Endodermal cell (in vitro differentiated cells): ENCODE data around the gene TBC1D16. TPM values are rescaled to one million over a fixed set of nuclear protein-coding genes. Genes with fewer than 3 reads are reported as not detected.

Experiments used
- DNase-seq: peaks from one replicate; pipeline ENCODE4 v3.0.0-alpha.2; 2017
- H3K27ac ChIP-seq: 2 replicates; pipeline ENCODE4 v1.5.1; 2013; ENCODE audit warnings: mild to moderate bottlenecking, low read depth, low read length, moderate library complexity
- H3K27me3 ChIP-seq: 2 replicates; pipeline ENCODE4 v1.6.1; 2013; ENCODE audit warnings: mild to moderate bottlenecking, low read length, moderate library complexity; ENCODE audit not compliant: insufficient read depth, control insufficient read depth, poor library complexity, severe bottlenecking
- H3K36me3 ChIP-seq: 2 replicates; pipeline ENCODE4 v1.7.0; 2013; ENCODE audit warnings: mild to moderate bottlenecking, low read length, moderate library complexity; ENCODE audit not compliant: control insufficient read depth, insufficient read depth
- H3K4me1 ChIP-seq: one replicate; pipeline ENCODE4 v1.7.0; 2013; ENCODE audit warnings: low read length; ENCODE audit not compliant: control insufficient read depth, insufficient read depth
- H3K4me3 ChIP-seq: 2 replicates; pipeline ENCODE4 v1.5.1; 2013; ENCODE audit warnings: mild to moderate bottlenecking, low read length, moderate library complexity
- H3K9ac ChIP-seq: 2 replicates; pipeline ENCODE4 v1.6.1; 2013; ENCODE audit warnings: mild to moderate bottlenecking, low read length, moderate library complexity; ENCODE audit not compliant: poor library complexity, severe bottlenecking; ENCODE audit errors: extremely low read depth
- H3K9me3 ChIP-seq: 2 replicates; pipeline ENCODE4 v1.6.1; 2013; ENCODE audit warnings: mild to moderate bottlenecking, low read length, moderate library complexity; ENCODE audit not compliant: control insufficient read depth
- H3K27ac Mint-ChIP-seq: 2 replicates; pipeline ENCODE4 v1.8.0; 2020; ENCODE audit warnings: mixed read lengths
- H3K27me3 Mint-ChIP-seq: 2 replicates; pipeline ENCODE4 v1.8.0; 2021; ENCODE audit warnings: mild to moderate bottlenecking, mixed read lengths; ENCODE audit not compliant: insufficient read depth
- H3K36me3 Mint-ChIP-seq: 2 replicates; pipeline ENCODE4 v1.8.0; 2020; ENCODE audit warnings: low read depth, mixed read lengths
- H3K4me1 Mint-ChIP-seq: 2 replicates; pipeline ENCODE4 v1.8.0; 2020; ENCODE audit warnings: mixed read lengths
- H3K4me3 Mint-ChIP-seq: 2 replicates; pipeline ENCODE4 v1.8.0; 2020; ENCODE audit warnings: mild to moderate bottlenecking, moderate library complexity, mixed read lengths
- H3K9me3 Mint-ChIP-seq: 2 replicates; pipeline ENCODE4 v1.8.0; 2020; ENCODE audit warnings: mild to moderate bottlenecking, mixed read lengths
- CTCF ChIP-seq: fragments of 200-600 bp; sonication (generic); conservative IDR thresholded peaks from 2 replicates; pipeline ENCODE4 v1.5.0; 2021; ENCODE audit warnings: antibody characterized with exemption, mild to moderate bottlenecking
- WGBS, 2 experiments: methylation state at CpG; one replicate each; pipeline versions ENCODE4 v1.1.5 to v1.1.7; 2013; ENCODE audit warnings: missing lambda C conversion rate in 2 of 2, mixed read lengths in 1 of 2; ENCODE audit not compliant: insufficient coverage in 1 of 2, insufficient read length in 1 of 2; 5-methylcytosine and 5-hydroxymethylcytosine counted together
- total RNA-seq, 2 donors: library from RNA; stranded (reverse); fragmentation: NEBNext Ultra II Directional in 1 of 2; extraction: Animal tissue kit (Norgen Biotek cat#: 25700) in 1 of 2; gene quantifications; 2 replicates in 1 of 2; 3 replicates in 1 of 2; pipeline ENCODE4 v1.2.1, GENCODE V29; 2021

Gene TBC1D16
- total RNA-seq, 2 donors from 2014 or later = 88.2 to 116 TPM

GRCh38 chr17:79915850-79916430 is 119.7 kb downstream of the TBC1D16 start:
- Mint-ChIP-seq H3K4me1 (no peaks in the 10 kb centered on the region), H3K4me3 (no peak overlapping the region), H3K27ac (no peak overlapping the region), H3K9me3 (no peaks in the 10 kb centered on the region), H3K36me3 (no peaks in the 10 kb centered on the region), H3K27me3 (peaks cover 2% of the 10 kb centered on the region)
- H3K9me3 ChIP-seq = no peaks in the 10 kb centered on the region
- peak; percentile 44 for TF ChIP-seq CTCF
- H3K4me1 ChIP-seq = no peaks in the 10 kb centered on the region
- H3K9ac ChIP-seq = no peak overlapping the region
- no peaks in the 10 kb centered on the region for H3K27me3 ChIP-seq
- 69 to 84% methylated on average over 7 to 23 of the region's 23 CpGs for WGBS, 2 experiments
- peak; percentile 91 for DNase-seq
- no peaks in the 10 kb centered on the region for H3K36me3 ChIP-seq
- H3K4me3 ChIP-seq = no peak overlapping the region
- H3K27ac ChIP-seq = no peak overlapping the region

GRCh38 chr17:79914813-79915740 is 120.6 kb downstream of the TBC1D16 start:
- H3K9ac ChIP-seq = no peak overlapping the region
- H3K36me3 ChIP-seq = no peaks in the 10 kb centered on the region
- H3K27me3 ChIP-seq = no peaks in the 10 kb centered on the region
- DNase-seq = no peak
- no peak overlapping the region for H3K4me3 ChIP-seq
- TF ChIP-seq CTCF = no peak
- no peaks in the 10 kb centered on the region for H3K9me3 ChIP-seq
- H3K9me3 Mint-ChIP-seq = no peaks in the 10 kb centered on the region
- peak overlapping the region; percentile 28 for H3K27ac Mint-ChIP-seq
- H3K4me3 Mint-ChIP-seq = no peak overlapping the region
- H3K27ac ChIP-seq = no peak overlapping the region
- H3K27me3 Mint-ChIP-seq = peaks cover 3% of the 10 kb centered on the region
- no peaks in the 10 kb centered on the region for H3K36me3 Mint-ChIP-seq
- H3K4me1 Mint-ChIP-seq = no peaks in the 10 kb centered on the region
- H3K4me1 ChIP-seq = no peaks in the 10 kb centered on the region
- WGBS, 2 experiments = 86 to 89% methylated on average over 11 to 19 of the region's 19 CpGs

GRCh38 chr17:79913896-79914812 is 121.5 kb downstream of the TBC1D16 start:
- Histone ChIP-seq H3K36me3 (no peaks in the 10 kb centered on the region), H3K9ac (no peak overlapping the region), H3K27ac (no peak overlapping the region), H3K4me3 (no peak overlapping the region), H3K9me3 (no peaks in the 10 kb centered on the region), H3K27me3 (no peaks in the 10 kb centered on the region), H3K4me1 (no peaks in the 10 kb centered on the region)
- no peak for DNase-seq
- H3K9me3 Mint-ChIP-seq = no peaks in the 10 kb centered on the region
- no peaks in the 10 kb centered on the region for H3K4me1 Mint-ChIP-seq
- peaks cover 3% of the 10 kb centered on the region for H3K27me3 Mint-ChIP-seq
- no peak overlapping the region for H3K27ac Mint-ChIP-seq
- WGBS, 2 experiments = 92 to 98% methylated on average over 11 to 20 of the region's 20 CpGs
- no peak for TF ChIP-seq CTCF
- no peaks in the 10 kb centered on the region for H3K36me3 Mint-ChIP-seq
- H3K4me3 Mint-ChIP-seq = no peak overlapping the region
